ENCODE data around the gene IRAK4.

Gene IRAK4

DNA sequence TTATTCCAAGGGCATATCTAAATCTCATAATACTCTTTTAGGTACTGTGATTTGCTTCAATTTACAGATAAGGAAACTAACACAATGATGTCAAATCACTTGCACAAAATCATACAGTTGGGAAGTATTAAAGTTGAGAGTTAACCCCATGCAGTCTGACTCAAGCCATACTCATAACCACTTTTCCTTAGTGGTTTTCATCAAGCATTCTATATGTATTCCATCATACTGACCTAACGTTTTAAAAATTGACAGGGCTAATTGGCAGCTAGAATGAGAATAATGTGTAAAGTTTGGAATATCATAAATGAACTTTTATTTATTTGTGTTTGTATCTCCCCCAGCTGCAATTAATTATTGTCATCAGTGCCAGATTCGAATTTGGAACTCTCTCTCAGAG is 21.1 kb upstream of the IRAK4 start:
- Histone ChIP-seq H3K36me3 (ENCODE audit: control insufficient read depth, insufficient read depth, low read length) (no peaks in the 10 kb centered on the region), H3K79me2 (no peaks in the 10 kb centered on the region), H3K9me3 (ENCODE audit: control insufficient read depth, low read length) (no peaks in the 10 kb centered on the region), H3K4me2 (ENCODE audit: low read length) (no peak overlapping the region), H3K27me3 (ENCODE audit: control insufficient read depth, insufficient read depth, low read length) (no peaks in the 10 kb centered on the region), H3K9ac (no peak overlapping the region), H2AFZ (no peak overlapping the region), H3K4me3 (ENCODE audit: low read depth, low read length) (no peak overlapping the region), H3K27ac (no peak overlapping the region), H3K4me1 (no peaks in the 10 kb centered on the region)
- TF ChIP-seq, protein P1, sequence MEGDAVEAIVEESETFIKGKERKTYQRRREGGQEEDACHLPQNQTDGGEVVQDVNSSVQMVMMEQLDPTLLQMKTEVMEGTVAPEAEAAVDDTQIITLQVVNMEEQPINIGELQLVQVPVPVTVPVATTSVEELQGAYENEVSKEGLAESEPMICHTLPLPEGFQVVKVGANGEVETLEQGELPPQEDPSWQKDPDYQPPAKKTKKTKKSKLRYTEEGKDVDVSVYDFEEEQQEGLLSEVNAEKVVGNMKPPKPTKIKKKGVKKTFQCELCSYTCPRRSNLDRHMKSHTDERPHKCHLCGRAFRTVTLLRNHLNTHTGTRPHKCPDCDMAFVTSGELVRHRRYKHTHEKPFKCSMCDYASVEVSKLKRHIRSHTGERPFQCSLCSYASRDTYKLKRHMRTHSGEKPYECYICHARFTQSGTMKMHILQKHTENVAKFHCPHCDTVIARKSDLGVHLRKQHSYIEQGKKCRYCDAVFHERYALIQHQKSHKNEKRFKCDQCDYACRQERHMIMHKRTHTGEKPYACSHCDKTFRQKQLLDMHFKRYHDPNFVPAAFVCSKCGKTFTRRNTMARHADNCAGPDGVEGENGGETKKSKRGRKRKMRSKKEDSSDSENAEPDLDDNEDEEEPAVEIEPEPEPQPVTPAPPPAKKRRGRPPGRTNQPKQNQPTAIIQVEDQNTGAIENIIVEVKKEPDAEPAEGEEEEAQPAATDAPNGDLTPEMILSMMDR (IDR thresholded peaks at IDR 0.05), result no peak

DNA sequence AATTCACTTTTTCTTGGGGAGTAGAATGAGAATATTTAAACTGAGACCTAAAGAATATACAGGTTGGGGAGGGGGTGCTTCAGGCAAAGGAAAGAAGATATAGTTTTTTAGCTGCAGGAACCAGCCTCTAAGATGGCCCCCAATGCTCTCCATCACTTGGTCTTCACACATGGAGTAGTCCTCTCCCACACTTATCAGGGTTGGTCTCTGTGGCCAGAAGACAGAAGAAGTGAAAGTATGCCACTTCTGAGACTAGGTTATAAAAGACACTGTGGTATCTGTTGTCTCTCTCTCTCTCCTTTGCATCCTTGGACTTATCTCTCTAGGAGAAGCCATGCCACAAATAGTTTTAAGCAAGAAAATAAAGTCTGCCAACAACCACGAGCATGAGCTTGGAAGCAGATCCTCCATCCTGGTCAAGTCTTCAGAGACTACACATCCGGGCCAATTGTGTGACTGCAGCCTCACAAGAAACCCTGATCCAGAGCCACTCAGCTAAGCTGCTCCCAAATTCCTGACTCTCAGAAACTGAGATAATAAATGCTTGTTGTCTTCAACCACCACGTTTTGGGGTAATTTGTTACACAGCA is 18.1 kb upstream of the IRAK4 start:
- Histone ChIP-seq H3K79me2 (no peaks in the 10 kb centered on the region), H3K9me3 (ENCODE audit: control insufficient read depth, low read length) (no peaks in the 10 kb centered on the region), H3K27me3 (ENCODE audit: control insufficient read depth, insufficient read depth, low read length) (no peaks in the 10 kb centered on the region), H3K4me1 (no peaks in the 10 kb centered on the region), H3K9ac (no peak overlapping the region), H2AFZ (no peak overlapping the region), H3K4me3 (ENCODE audit: low read depth, low read length) (no peak overlapping the region), H3K36me3 (ENCODE audit: control insufficient read depth, insufficient read depth, low read length) (no peaks in the 10 kb centered on the region), H3K4me2 (ENCODE audit: low read length) (no peak overlapping the region), H3K27ac (no peak overlapping the region)
- TF ChIP-seq, protein P1 (IDR thresholded peaks at IDR 0.05), result no peak

DNA sequence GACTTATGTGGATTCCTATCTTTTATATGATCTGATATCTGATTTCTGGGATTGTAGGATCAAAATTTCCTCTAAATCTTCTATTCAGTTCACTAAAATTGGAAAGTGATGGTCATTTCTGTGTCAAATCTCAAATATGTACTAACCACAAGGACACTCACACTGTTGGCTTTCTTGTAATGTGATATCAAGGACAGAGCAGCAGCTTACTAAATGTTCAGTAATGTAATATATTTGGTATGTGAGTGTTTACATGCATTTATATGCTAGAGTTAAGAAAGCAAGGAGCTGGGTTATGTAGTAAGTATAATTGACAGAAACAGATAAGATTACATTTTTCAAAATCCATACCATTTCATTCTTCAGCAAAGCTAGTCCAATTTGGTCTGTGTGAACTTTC is 16.6 kb upstream of the IRAK4 start:
- Histone ChIP-seq H3K9me3 (ENCODE audit: control insufficient read depth, low read length) (no peaks in the 10 kb centered on the region), H3K27ac (no peak overlapping the region), H3K9ac (no peak overlapping the region), H3K36me3 (ENCODE audit: control insufficient read depth, insufficient read depth, low read length) (no peaks in the 10 kb centered on the region), H3K27me3 (ENCODE audit: control insufficient read depth, insufficient read depth, low read length) (no peaks in the 10 kb centered on the region), H3K4me2 (ENCODE audit: low read length) (no peak overlapping the region), H3K4me3 (ENCODE audit: low read depth, low read length) (no peak overlapping the region), H3K4me1 (no peaks in the 10 kb centered on the region), H3K79me2 (no peaks in the 10 kb centered on the region), H2AFZ (no peak overlapping the region)
- TF ChIP-seq, protein P1 (IDR thresholded peaks at IDR 0.05), result no peak

DNA sequence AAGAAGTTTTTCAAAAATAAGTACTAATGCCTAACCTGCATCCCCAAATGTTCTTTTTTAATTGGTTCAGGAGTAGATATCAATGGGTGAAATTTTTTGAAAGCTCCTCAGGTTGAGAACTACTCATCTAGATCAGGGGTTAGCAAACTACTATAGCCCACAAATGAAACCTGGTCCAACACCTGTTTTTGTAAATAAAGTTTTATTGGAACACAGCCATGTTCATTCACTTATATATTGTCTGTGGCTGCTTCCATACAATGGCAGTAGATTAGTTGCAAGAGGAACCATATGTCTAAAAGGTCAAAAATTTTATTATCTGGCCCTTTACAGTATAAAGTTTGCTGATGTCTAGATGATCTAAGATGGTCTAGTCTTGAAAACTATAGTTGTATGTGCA is 13.9 kb upstream of the IRAK4 start:
- TF ChIP-seq, protein P1 (IDR thresholded peaks at IDR 0.05), result no peak
- no peak overlapping the region for H3K4me2 ChIP-seq (ENCODE audit: low read length)
- no peak overlapping the region for H3K27ac ChIP-seq
- H3K9me3 ChIP-seq (ENCODE audit: control insufficient read depth, low read length), result no peaks in the 10 kb centered on the region
- H3K4me3 ChIP-seq (ENCODE audit: low read depth, low read length), result no peak overlapping the region
- no peaks in the 10 kb centered on the region for H3K4me1 ChIP-seq
- no peaks in the 10 kb centered on the region for H3K36me3 ChIP-seq (ENCODE audit: control insufficient read depth, insufficient read depth, low read length)
- no peak overlapping the region for H3K9ac ChIP-seq
- H3K79me2 ChIP-seq, result no peaks in the 10 kb centered on the region
- no peak overlapping the region for H2AFZ ChIP-seq
- no peaks in the 10 kb centered on the region for H3K27me3 ChIP-seq (ENCODE audit: control insufficient read depth, insufficient read depth, low read length)

DNA sequence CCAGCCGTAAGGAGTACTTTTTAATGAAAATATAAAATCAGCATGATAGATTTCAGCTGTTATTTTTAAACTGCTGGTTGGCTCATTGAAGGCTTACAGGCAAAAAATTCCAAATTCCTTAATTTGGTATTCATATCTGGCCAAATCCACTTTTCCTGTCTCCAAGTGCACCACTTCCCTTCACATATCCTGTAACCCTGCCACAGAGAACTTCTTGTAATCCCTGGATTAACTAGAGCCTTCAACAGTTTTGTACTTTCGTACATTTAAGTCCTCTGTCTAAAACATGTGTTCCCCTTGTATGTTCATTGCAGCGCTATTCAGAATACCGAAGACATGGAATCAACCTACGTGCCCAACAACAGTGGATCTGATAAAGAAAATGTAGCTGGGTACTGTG is 9.7 kb upstream of the IRAK4 start:
- Histone ChIP-seq H3K27ac (no peak overlapping the region), H3K4me3 (ENCODE audit: low read depth, low read length) (no peak overlapping the region), H3K4me1 (no peaks in the 10 kb centered on the region), H3K27me3 (ENCODE audit: control insufficient read depth, insufficient read depth, low read length) (no peaks in the 10 kb centered on the region), H3K9ac (no peak overlapping the region), H3K9me3 (ENCODE audit: control insufficient read depth, low read length) (no peaks in the 10 kb centered on the region), H3K36me3 (ENCODE audit: control insufficient read depth, insufficient read depth, low read length) (no peaks in the 10 kb centered on the region), H3K4me2 (ENCODE audit: low read length) (no peak overlapping the region), H3K79me2 (no peaks in the 10 kb centered on the region), H2AFZ (no peak overlapping the region)
- TF ChIP-seq, protein P1 (IDR thresholded peaks at IDR 0.05), result no peak
